Fibroblast of peridontal ligament (primary cell): Measurements from ENCODE around the gene OXT.

Source experiments
- DNase-seq: peaks from one replicate; pipeline ENCODE4 v3.0.0-alpha.2; 2010; ENCODE audit errors: extremely low read depth

The OXT gene

GRCh38 chr20:3109350-3110302 lies 38.2 kb downstream of the OXT start:
- no peak for DNase-seq

- DNase-seq, result no peak
Observed at GRCh38 chr20:3111507-3111906, 40.1 kb downstream of the OXT start.

- DNase-seq, result no peak
Observed at GRCh38 chr20:3111995-3112394, 40.6 kb downstream of the OXT start.

GRCh38 chr20:3115190-3116107 lies 44.0 kb downstream of the OXT start:
- peak; percentile 56 for DNase-seq

GRCh38 chr20:3116341-3116740 lies 44.9 kb downstream of the OXT start:
- DNase-seq, result no peak

- peak; percentile 81 for DNase-seq
Observed at GRCh38 chr20:3117839-3118379, 46.5 kb downstream of the OXT start.

- DNase-seq, result no peak
Observed at GRCh38 chr20:3119044-3119443, 47.6 kb downstream of the OXT start.

GRCh38 chr20:3121271-3121911 lies 50.0 kb downstream of the OXT start:
- DNase-seq, result no peak
